ENCODE measurements around the gene ATP2B2. TPM values are rescaled to one million over a fixed set of nuclear protein-coding genes. Genes with fewer than 3 reads are reported as not detected.

Gene ATP2B2
- polyA plus RNA-seq, 3 donors: not detected

GRCh38 chr3:10498271-10498670, 7.1 kb downstream of the ATP2B2 start:
- Mint-ChIP-seq H3K27ac (no peak overlapping the region), H3K27me3 (ENCODE audit: low read depth in 3 of 3) (peaks cover 2 to 13% (median 3%) of the 10 kb centered on the region in 3 donors), H3K4me1 (no peaks in the 10 kb centered on the region), H3K4me3 (no peak overlapping the region), H3K9me3 (peaks cover 0 to 4% (median 0%) of the 10 kb centered on the region in 7 donors), H3K36me3 (no peaks in the 10 kb centered on the region)
- H3K36me3 ChIP-seq (replicated peaks in 1 of 2; ENCODE audit: control insufficient read depth in 1 of 2, insufficient read depth in 2 of 2, low read length in 2 of 2): no peaks in the 10 kb centered on the region
- no peaks in the 10 kb centered on the region for H3K27me3 ChIP-seq (ENCODE audit: control insufficient read depth in 2 of 2, insufficient read depth in 2 of 2, low read length in 2 of 2)
- no peak overlapping the region for H2AFZ ChIP-seq (ENCODE audit: insufficient read depth, low read depth, low read length, poor library complexity, severe bottlenecking)
- no peak overlapping the region for H3K27ac ChIP-seq (ENCODE audit: low read depth in 1 of 2, low read length in 2 of 2)
- no peak overlapping the region for H3K4me3 ChIP-seq (replicated peaks in 1 of 3; ENCODE audit: low read depth in 2 of 3, low read length in 3 of 3)
- no peaks in the 10 kb centered on the region for H3K4me1 ChIP-seq (ENCODE audit: control insufficient read depth in 1 of 2, insufficient read depth in 2 of 2, low read length in 2 of 2)
- no peak overlapping the region for H3K9ac ChIP-seq (ENCODE audit: insufficient read depth, low read length, poor library complexity, severe bottlenecking)
- no peak for TF ChIP-seq CTCF (IDR thresholded peaks at IDR 0.05)
- H4K20me1 ChIP-seq (ENCODE audit: insufficient read depth, low read length): no peaks in the 10 kb centered on the region
- DNase-seq: no peak
- whole genome bisulfite sequencing (ENCODE audit: insufficient coverage): 94% methylated on average over 11 of the region's 11 CpGs
- H3K9me3 ChIP-seq (replicated peaks in 1 of 2; ENCODE audit: control insufficient read depth in 1 of 2, insufficient read depth in 1 of 2, low read length in 2 of 2): no peaks in the 10 kb centered on the region
- intact Hi-C loops (cut with micrococcal nuclease): no loop called here
- no peak overlapping the region for H3K4me2 ChIP-seq (replicated peaks; ENCODE audit: extremely low read depth, low read length, poor library complexity, severe bottlenecking)
- no peaks in the 10 kb centered on the region for H3K79me2 ChIP-seq (ENCODE audit: insufficient read depth, low read length)

DNA sequence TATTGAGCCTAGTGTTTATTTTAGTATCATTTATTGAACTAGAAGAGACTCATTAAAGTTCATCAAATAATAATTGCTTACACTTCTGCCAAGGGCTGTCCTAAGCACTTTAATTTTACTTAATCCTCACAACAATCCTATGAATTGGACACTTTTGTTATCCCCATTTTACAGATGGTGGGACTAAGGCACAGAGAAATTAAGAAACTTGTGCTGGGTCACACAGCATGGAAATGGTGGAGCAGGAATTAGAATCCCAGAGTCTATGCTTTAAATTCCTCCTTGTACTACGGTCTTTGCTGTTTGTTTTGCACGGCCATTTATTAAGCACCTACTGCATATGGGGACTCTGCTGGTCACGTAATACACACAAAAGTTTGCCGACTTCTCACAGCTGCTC, 7.9 kb downstream of the ATP2B2 start:
- intact Hi-C loops (cut with micrococcal nuclease): no loop called here
- H2AFZ ChIP-seq (ENCODE audit: insufficient read depth, low read depth, low read length, poor library complexity, severe bottlenecking): no peak overlapping the region
- no peaks in the 10 kb centered on the region for H3K79me2 ChIP-seq (ENCODE audit: insufficient read depth, low read length)
- H3K4me1 ChIP-seq (ENCODE audit: control insufficient read depth in 1 of 2, insufficient read depth in 2 of 2, low read length in 2 of 2): no peaks in the 10 kb centered on the region
- H3K36me3 ChIP-seq (replicated peaks in 1 of 2; ENCODE audit: control insufficient read depth in 1 of 2, insufficient read depth in 2 of 2, low read length in 2 of 2): no peaks in the 10 kb centered on the region
- TF ChIP-seq CTCF (IDR thresholded peaks at IDR 0.05): no peak
- no peak for DNase-seq
- Mint-ChIP-seq H3K4me1 (no peaks in the 10 kb centered on the region), H3K36me3 (no peaks in the 10 kb centered on the region), H3K27ac (no peak overlapping the region), H3K9me3 (peaks cover 0 to 4% (median 0%) of the 10 kb centered on the region in 7 donors), H3K27me3 (ENCODE audit: low read depth in 3 of 3) (peaks cover 1 to 13% (median 3%) of the 10 kb centered on the region in 3 donors), H3K4me3 (no peak overlapping the region)
- no peak overlapping the region for H3K4me3 ChIP-seq (replicated peaks in 1 of 3; ENCODE audit: low read depth in 2 of 3, low read length in 3 of 3)
- H4K20me1 ChIP-seq (ENCODE audit: insufficient read depth, low read length): no peaks in the 10 kb centered on the region
- no peak overlapping the region for H3K9ac ChIP-seq (ENCODE audit: insufficient read depth, low read length, poor library complexity, severe bottlenecking)
- no peaks in the 10 kb centered on the region for H3K9me3 ChIP-seq (replicated peaks in 1 of 2; ENCODE audit: control insufficient read depth in 1 of 2, insufficient read depth in 1 of 2, low read length in 2 of 2)
- 67% methylated on average over 4 of the region's 4 CpGs for WGBS (ENCODE audit: insufficient coverage)
- H3K27ac ChIP-seq (ENCODE audit: low read depth in 1 of 2, low read length in 2 of 2): no peak overlapping the region
- H3K27me3 ChIP-seq (ENCODE audit: control insufficient read depth in 2 of 2, insufficient read depth in 2 of 2, low read length in 2 of 2): no peaks in the 10 kb centered on the region
- no peak overlapping the region for H3K4me2 ChIP-seq (replicated peaks; ENCODE audit: extremely low read depth, low read length, poor library complexity, severe bottlenecking)
